Measurements from ENCODE around the gene PRDM1.

- no peak for TF ChIP-seq POLR2A (IDR thresholded peaks at IDR 0.05; ENCODE audit: low read depth, low read length)
- no peak for TF ChIP-seq POLR2AphosphoS5 (IDR thresholded peaks at IDR 0.05; ENCODE audit: low read depth, low read length)
- TF ChIP-seq TAF1 (IDR thresholded peaks at IDR 0.05; ENCODE audit: borderline replicate concordance, low read depth, low read length) = no peak
Observed at GRCh38 chr6:106134906-106135634, 48.9 kb downstream of the PRDM1 start.

Data from GM12892 (cell line).